ENCODE measurements around the gene PCOLCE2. TPM values are rescaled to one million over a fixed set of nuclear protein-coding genes. Genes with fewer than 3 reads are reported as not detected.

Gene PCOLCE2, protein sequence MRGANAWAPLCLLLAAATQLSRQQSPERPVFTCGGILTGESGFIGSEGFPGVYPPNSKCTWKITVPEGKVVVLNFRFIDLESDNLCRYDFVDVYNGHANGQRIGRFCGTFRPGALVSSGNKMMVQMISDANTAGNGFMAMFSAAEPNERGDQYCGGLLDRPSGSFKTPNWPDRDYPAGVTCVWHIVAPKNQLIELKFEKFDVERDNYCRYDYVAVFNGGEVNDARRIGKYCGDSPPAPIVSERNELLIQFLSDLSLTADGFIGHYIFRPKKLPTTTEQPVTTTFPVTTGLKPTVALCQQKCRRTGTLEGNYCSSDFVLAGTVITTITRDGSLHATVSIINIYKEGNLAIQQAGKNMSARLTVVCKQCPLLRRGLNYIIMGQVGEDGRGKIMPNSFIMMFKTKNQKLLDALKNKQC
- not detected for total RNA-seq
- total RNA-seq (2013): not detected

DNA sequence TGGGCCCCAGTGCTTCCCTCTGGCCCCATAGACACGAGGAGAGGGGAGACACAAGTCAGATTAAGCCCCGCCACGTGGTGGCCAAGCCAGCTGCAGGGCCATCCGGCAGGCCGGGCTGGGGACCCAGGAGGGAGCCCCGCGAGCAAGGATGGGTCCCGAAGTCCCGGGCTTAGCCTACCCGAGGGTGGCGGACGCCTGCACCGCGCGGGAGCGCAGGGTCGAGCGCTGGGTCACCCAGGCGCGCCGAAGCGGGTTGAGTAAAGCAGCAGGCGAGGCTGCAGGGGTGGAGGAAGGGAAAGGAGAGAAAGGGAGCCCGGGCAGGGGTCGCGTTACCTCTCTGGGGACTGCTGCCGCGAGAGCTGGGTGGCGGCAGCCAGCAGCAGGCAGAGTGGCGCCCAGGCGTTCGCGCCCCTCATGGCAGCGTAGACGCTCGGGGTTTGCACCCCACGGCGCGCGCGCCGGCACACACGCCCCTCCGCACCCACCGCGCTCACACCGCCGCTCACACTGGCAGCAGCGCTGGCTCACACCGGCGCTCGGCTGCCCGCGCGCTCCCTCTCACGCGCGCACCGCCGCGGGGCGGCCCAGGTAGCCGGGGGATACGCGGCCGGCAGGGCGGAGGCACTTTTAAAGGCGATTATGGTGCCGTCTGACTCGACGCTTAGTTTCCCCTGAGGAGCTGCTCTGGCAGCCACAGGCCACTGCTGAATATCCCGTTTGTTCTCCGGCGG lies at the start of gene PCOLCE2:
Gene PCOLCE2 (minus strand): TSS at position 603 of the 731 bp plus-strand sequence. CDS start 187 bp downstream, at position 416.
- H3K4me3 ChIP-seq (ENCODE audit: low read length): no peak within 1 kb of the TSS
- H3K36me3 ChIP-seq (ENCODE audit: control insufficient read depth, insufficient read depth, low read length): no peaks in the 10 kb centered on the region
- Mint-ChIP-seq H3K9me3 (no peaks in the 10 kb centered on the region), H3K27ac (no peak within 1 kb of the TSS), H3K27me3 (ENCODE audit: low read depth in 2 of 2) (peaks cover 38 to 62% of the 10 kb centered on the region in 2 donors), H3K4me1 (peaks cover 6 to 11% of the 10 kb centered on the region in 2 donors), H3K36me3 (no peaks in the 10 kb centered on the region), H3K4me3 (peak within 1 kb of the TSS; percentile 76)
- peaks cover 24% of the 10 kb centered on the region for H3K27me3 ChIP-seq (ENCODE audit: control insufficient read depth, insufficient read depth, low read length)
- no peak within 1 kb of the TSS for H3K27ac ChIP-seq (ENCODE audit: low read length)
- peak in 1 of 2 donors; percentile 7 for DNase-seq
- intact Hi-C loops (cut with micrococcal nuclease): no loop called here
- peaks cover 4% of the 10 kb centered on the region for H3K4me1 ChIP-seq (ENCODE audit: control insufficient read depth, insufficient read depth, low read length)
- H3K9me3 ChIP-seq (ENCODE audit: control insufficient read depth, insufficient read depth, low read length): no peaks in the 10 kb centered on the region
- WGBS (ENCODE audit: insufficient coverage): under 1% methylated on average over 74 of the region's 74 CpGs
- ATAC-seq: peak in 2 of 3 donors; percentile 49 to 65
- TF ChIP-seq, protein P1, sequence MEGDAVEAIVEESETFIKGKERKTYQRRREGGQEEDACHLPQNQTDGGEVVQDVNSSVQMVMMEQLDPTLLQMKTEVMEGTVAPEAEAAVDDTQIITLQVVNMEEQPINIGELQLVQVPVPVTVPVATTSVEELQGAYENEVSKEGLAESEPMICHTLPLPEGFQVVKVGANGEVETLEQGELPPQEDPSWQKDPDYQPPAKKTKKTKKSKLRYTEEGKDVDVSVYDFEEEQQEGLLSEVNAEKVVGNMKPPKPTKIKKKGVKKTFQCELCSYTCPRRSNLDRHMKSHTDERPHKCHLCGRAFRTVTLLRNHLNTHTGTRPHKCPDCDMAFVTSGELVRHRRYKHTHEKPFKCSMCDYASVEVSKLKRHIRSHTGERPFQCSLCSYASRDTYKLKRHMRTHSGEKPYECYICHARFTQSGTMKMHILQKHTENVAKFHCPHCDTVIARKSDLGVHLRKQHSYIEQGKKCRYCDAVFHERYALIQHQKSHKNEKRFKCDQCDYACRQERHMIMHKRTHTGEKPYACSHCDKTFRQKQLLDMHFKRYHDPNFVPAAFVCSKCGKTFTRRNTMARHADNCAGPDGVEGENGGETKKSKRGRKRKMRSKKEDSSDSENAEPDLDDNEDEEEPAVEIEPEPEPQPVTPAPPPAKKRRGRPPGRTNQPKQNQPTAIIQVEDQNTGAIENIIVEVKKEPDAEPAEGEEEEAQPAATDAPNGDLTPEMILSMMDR (IDR thresholded peaks at IDR 0.05): no peak

DNA sequence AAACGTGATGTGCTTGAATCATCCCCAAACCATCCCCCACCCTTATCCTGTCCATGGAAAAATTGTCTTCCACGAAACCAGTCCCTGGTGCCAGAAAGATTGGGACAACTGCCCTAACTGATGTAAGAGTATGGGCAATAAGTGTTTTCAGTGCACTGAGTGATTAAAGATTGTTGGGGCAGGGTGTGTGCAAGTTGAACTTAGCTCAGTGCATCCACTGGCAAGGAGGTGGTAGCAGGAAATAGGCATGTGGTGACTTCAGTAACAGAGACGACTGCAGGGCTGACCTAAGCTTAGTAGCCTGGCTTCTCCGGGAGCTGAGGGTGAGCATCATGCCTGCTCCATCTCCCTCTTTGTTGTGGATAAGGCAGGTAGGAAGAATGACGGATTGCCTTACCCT lies 47.1 kb upstream of the PCOLCE2 start:
- Histone ChIP-seq H3K4me3 (ENCODE audit: low read length) (no peak overlapping the region), H3K27me3 (ENCODE audit: control insufficient read depth, insufficient read depth, low read length) (peaks cover 2% of the 10 kb centered on the region), H3K36me3 (ENCODE audit: control insufficient read depth, insufficient read depth, low read length) (no peaks in the 10 kb centered on the region), H3K9me3 (ENCODE audit: control insufficient read depth, insufficient read depth, low read length) (no peaks in the 10 kb centered on the region), H3K4me1 (ENCODE audit: control insufficient read depth, insufficient read depth, low read length) (no peaks in the 10 kb centered on the region), H3K27ac (ENCODE audit: low read length) (no peak overlapping the region)
- TF ChIP-seq, protein P1 (IDR thresholded peaks at IDR 0.05): no peak
- 92% methylated on average over 4 of the region's 5 CpGs for WGBS (ENCODE audit: insufficient coverage)
- intact Hi-C loops (cut with micrococcal nuclease): no loop called here
- Mint-ChIP-seq H3K36me3 (no peaks in the 10 kb centered on the region), H3K27ac (no peak overlapping the region), H3K27me3 (ENCODE audit: low read depth in 2 of 2) (peaks cover 6 to 18% of the 10 kb centered on the region in 2 donors), H3K4me1 (no peaks in the 10 kb centered on the region), H3K4me3 (no peak overlapping the region), H3K9me3 (no peaks in the 10 kb centered on the region)
- ATAC-seq (no peak), DNase-seq (no peak)

DNA sequence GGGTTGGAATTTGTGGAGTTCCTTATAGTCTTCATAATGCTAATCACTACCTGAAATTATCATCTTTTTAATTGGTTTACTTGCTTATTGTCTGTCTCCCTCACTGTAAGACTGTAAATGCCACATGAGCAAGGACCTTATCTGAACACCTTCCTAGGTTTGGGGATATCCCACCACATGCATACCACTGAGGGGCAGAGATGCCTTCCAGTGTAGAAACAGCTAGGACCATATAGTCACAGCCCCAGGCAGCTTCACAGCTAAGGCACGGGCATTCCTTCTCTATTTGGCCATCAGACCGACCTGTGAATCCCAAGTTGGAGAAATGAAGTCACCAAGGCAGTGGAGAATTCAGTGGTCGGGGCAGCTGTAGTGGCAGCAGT lies 46.0 kb upstream of the PCOLCE2 start:
- no peaks in the 10 kb centered on the region for H3K9me3 ChIP-seq (ENCODE audit: control insufficient read depth, insufficient read depth, low read length)
- no peaks in the 10 kb centered on the region for H3K36me3 ChIP-seq (ENCODE audit: control insufficient read depth, insufficient read depth, low read length)
- H3K4me1 ChIP-seq (ENCODE audit: control insufficient read depth, insufficient read depth, low read length): no peaks in the 10 kb centered on the region
- ATAC-seq (no peak), DNase-seq (no peak)
- peaks cover 2% of the 10 kb centered on the region for H3K27me3 ChIP-seq (ENCODE audit: control insufficient read depth, insufficient read depth, low read length)
- no peaks in the 10 kb centered on the region for H3K36me3 Mint-ChIP-seq
- intact Hi-C loops (cut with micrococcal nuclease): no loop called here
- H3K4me3 ChIP-seq (ENCODE audit: low read length): no peak overlapping the region
- H3K27ac ChIP-seq (ENCODE audit: low read length): no peak overlapping the region
- WGBS (ENCODE audit: insufficient coverage): 92% methylated on average over 3 of the region's 3 CpGs
- H3K4me3 Mint-ChIP-seq: no peak overlapping the region
- no peak overlapping the region for H3K27ac Mint-ChIP-seq
- peaks cover 9 to 18% of the 10 kb centered on the region in 2 donors for H3K27me3 Mint-ChIP-seq (ENCODE audit: low read depth in 2 of 2)
- TF ChIP-seq, protein P1 (IDR thresholded peaks at IDR 0.05): no peak
- H3K4me1 Mint-ChIP-seq: no peaks in the 10 kb centered on the region
- no peaks in the 10 kb centered on the region for H3K9me3 Mint-ChIP-seq

All from natural killer cell (primary cell).